Measurements from ENCODE around the gene SLC26A4.

DNA sequence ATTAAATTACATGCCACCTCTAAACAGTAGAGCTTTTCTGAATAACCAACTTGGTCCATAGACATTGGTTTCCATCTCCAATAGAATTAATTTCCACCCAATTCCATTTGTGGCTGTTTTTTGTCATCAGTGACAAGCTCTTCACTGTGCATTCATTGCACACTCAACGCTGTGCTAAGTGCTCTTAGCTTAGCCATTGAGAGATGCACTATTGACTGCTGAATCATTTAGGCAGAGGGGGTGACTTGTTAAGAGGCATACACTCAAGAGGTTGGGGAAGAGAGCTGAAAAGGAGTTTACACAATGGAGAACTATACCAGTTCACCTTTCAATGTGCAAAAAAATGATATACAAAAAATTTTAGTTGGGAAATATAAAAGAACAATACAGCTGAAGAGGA lies 51.4 kb downstream of the SLC26A4 start:
- no peak for TF ChIP-seq ARNTL (CRISPR knock-in tag; IDR thresholded peaks at IDR 0.05; ENCODE audit: borderline replicate concordance, low read depth)
- no peak for TF ChIP-seq POU6F1 (CRISPR knock-in tag; IDR thresholded peaks at IDR 0.05; ENCODE audit: borderline replicate concordance, low read depth)
- no peak for TF ChIP-seq ZNF565 (CRISPR knock-in tag; conservative IDR thresholded peaks at IDR 0.05; ENCODE audit: low read depth)

Measured in SK-N-SH treated with all-trans-retinoic acid at 6 μM for 48 hours (cell line).